CD4-positive, alpha-beta T cell treated with Interleukin-21 for 1 hour (primary cell): ENCODE results near the gene ELAVL1.

Source experiments
- DNase-seq: peaks from one replicate; pipeline ENCODE4 v3.0.0-alpha.2; 2020

The ELAVL1 gene

GRCh38 chr19:8020681-8021080 lies 15.2 kb upstream of the ELAVL1 start:
- no peak for DNase-seq

DNA sequence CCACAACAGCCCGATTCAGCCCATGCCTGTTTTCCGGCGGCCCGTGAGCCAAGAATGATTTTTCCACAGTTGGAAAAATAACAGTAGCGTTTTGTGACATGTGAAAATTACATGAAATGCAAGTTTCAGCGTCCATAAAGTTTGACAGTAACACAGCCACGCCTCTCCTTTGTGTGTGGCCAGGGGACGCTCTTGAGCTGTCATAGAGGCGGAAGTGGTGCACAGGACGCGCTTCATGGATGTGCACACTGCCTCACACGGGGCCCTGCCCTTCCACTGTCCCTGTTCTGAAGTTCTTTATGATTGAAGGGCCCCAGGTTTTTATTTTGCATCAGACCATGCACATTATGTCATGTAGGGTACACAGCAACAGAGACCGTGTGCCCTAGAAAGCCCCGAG lies 12.4 kb upstream of the ELAVL1 start:
- DNase-seq, result peak; percentile 50

DNA sequence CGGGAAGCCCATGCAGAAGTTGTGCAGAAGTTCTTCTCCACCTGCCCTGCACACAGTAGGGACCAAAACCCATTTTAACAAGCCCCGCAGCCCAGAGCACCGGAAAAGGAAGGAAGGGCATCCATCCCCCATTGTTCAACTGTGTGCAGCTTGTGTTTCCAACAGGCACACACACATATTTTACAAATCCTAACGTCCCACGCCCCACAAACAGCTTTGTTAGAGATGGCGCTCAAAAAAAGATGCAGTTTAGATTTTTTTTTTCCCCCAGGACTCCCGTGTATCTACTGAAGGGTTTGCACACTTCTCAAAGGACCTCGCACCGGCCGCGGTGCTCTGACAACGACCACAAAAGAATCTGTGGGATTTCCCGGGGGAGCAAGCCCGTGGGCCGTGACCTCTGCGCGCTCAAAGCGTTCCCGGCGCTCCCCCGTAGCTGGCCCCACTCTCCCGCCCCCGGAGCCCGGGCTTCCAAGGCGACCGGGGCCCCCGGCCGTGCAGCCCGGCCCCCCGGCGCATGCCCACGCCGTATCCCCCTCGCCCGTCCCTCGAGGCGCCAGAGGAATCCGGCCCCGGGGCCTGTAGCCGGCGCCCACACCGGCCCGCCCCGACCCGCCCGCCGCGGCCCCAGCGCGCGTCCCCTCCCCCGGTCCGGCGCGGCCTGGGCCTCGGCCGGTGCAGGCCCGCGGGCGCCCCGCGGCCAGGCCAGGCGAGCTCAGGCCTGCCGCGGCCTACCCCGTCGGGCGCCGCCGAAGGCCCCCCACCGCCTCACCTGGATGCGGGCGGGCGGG lies 523 bp downstream of the ELAVL1 start:
- DNase-seq, result peak; percentile 35

DNA sequence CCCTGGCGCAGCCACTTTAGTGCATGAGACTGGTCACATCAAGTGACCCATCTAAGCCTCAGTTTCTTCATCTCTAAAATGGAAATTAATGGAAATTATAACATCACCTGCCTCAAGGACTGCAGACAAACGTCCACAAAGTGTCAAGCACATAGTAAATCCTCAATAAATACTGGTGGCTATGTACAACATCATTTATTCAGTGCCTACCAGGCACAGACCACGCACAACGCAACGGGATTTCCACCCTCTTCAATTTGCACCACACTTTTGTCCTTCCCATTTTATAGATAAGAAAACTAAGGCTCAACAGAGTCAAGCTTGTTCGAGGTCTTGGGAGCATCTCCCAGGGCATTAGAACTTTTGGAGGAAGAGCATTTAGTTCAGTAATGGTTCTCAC lies 1.4 kb downstream of the ELAVL1 start:
- no peak for DNase-seq

DNA sequence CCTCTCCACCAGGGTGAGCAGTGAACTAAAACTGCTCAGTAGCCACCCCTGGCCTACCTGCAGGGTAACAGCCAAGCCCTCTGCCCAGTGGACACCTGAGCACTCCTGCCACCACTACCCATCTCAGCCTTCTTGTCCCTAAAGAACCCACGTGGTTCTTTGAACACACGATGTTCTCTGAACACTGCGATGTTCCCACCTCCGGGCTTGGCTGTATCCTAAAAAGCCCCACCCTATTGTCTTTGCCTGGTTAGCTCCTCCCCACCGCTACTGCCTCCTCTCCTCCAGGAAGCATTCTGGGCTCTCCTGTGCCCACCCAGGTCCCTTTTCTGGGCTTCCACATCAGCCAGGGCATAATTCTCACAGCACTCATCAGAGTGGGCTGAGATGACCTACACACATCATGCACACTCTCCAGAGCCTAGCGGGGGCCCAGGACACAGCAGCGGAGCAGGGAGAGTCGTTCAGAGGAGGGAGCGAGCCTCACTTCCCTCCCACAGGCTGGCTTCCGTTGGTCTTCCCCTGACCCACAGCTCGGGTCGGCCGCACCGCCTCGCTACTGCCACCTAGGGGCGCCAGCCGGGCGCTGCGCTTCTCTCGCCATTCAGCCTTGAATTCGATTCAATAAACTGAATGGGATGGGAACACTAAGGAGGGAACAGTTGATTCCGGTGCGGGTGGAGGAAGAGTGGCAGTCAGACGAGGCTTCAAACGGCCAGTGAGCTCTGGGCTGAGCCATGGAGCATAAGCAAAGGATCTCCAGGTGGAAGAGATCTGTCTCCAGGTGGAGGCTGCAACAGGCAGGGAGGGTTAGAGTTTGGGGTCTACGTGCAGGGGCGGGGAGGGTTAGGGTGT lies 3.2 kb downstream of the ELAVL1 start:
- DNase-seq, result peak; percentile 77

DNA sequence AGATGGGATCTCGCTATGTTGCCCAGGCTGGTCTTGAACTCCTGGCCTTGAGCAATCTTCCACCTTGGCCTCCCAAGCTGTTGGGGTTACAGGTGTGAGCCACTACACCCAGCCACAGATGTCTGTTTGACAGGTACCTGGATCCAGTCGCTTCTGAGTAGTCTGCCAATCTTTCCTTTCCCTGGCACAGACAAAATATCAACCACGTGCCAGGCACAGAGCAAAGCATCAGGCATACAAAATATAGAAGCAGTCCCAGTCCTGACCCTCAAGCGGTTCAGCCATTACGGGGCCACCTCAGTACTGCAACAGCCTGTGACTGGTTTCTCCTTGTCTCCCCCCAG lies 3.8 kb downstream of the ELAVL1 start:
- DNase-seq, result no peak

- DNase-seq, result no peak
Observed at GRCh38 chr19:8000298-8001038, 5.0 kb downstream of the ELAVL1 start.

GRCh38 chr19:7999376-7999775 lies 6.1 kb downstream of the ELAVL1 start:
- DNase-seq, result no peak

DNA sequence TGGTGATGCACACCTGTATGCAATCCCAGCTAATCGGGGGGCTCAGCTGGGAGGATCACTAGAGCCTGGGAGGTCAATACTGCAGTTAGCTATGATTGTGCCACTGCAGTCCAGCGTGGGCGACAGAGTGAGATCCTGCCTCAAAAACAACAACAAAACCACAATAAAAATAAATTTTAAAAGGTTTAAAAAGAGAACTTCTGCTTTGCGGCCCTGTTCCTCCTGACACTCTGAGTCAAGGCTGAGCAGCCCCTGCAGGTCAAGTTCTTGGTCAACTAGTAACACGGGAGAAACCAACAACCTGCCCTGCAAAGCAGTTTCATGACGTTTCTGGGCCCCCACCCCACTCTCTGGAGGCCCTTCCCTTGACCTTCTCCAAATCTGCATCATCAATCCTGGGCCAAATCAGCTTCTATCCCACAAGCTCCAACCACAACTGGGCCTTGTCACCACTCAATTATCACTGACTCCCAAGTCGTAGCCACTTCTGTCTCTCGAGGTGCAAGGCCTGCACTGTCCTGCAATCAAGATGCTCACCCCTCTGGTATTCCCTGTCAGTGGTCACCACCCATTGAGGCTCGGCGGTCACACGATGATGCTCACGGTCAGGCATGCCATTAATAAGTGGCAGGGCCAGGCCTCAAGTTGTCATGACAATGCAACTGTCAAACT lies 7.5 kb downstream of the ELAVL1 start:
- no peak for DNase-seq

DNA sequence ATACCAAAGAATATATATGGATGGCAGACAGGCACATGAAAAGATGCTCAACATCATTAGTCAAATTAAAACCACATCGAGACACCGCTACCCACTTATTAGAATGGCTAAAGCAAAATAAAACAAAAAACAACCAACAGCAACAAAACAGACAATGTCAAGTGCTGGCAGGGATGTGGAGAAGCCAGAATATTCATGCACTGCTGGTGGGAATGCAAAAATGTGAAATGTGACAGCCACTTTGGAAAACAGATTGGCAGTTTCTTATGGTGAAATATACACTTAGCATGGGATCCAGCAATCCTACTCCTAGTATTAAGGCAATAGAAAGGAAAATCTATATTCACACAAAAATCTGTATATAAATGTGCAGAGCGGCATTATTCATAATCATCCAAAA lies 8.6 kb downstream of the ELAVL1 start:
- DNase-seq, result no peak

DNA sequence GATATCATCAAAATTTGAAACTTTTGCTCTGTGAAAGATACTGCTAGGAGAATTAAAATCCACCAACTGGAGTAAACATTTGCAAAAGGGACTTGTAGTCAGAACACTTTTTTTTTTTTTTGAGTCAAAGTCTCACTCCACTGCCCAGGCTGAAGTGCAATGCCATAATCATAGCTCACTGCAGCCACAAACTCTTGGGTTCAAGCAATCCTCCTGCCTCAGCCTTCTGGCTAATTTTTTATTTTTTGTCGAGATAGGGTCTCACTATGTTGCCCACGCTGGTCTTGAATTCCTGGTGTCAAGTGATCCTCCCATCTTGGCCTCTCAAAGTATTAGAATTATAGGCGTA lies 9.7 kb downstream of the ELAVL1 start:
- no peak for DNase-seq

GRCh38 chr19:7994928-7995809 lies 10.3 kb downstream of the ELAVL1 start:
- no peak for DNase-seq

GRCh38 chr19:7994114-7994513 lies 11.3 kb downstream of the ELAVL1 start:
- no peak for DNase-seq

DNA sequence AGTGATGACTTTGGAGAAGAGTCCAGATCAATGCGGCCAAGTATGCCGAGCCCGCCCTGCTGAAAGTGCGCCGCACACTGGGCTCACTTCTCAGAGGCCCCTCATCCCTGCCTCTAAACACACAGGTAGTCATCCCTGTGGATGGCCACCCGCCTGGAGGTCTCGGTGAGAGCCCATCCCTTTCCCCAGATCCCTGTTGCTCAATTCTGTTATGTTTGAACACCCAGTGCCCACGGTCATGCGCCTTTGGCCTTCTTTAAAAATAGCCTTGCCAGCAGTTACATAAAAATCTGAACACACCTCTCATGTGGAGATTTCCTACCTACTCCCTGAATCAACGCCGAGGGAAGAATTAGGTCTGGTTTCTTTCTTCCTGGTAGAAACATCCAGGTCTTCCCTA lies 11.9 kb downstream of the ELAVL1 start:
- DNase-seq, result no peak

DNA sequence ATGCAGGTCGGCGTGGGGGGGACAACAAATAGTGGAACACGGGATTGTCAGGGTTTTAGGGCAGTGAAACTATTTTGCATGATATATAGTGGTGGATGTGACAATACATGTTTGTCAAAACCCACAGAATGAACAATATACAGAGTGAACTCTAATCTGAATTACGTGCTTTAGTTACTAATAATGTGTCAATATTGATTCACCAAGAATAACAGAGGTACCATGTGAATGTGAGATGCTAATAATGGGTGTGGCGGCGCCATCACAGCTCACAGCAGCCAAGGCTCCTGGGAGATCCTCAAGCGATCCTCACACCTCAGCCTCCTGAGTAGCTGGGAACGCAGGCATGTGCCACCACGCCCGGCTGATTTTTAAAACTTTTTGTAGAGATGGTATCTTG lies 12.9 kb downstream of the ELAVL1 start:
- no peak for DNase-seq

GRCh38 chr19:7989071-7989575 lies 16.3 kb downstream of the ELAVL1 start:
- DNase-seq, result no peak

- DNase-seq, result no peak
Observed at GRCh38 chr19:7988307-7988706, 17.1 kb downstream of the ELAVL1 start.

DNA sequence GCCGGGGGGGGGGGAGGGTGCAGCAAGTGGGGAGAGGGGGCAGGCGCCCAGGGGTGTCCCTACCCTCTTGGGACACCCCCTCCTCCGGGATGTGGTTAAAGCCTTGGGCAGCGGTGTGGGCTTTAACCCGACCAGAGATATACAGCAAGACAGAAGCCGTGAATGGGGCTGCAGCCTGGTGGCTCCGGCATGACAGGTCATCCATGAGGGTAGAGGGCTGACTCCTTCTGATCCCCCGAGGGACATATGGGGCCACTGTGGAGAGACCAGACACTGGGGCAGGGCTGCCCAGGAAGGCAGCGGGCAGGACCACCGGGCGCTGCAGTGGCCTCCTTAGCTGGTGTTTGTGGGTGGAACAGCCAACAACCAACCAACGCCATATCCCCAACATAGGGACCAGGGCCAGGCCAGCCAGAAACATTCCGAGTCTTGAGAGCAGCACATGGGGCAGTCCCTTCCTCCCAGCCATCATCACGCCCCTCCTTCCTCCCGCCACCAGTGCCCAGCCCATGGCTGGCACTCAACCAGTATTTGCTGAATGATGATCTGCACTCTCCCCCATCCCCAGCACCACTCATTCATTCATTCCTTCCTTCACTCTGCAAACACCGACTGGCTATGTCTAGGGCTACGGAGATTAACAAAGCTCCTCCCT lies 18.2 kb downstream of the ELAVL1 start:
- DNase-seq, result no peak

DNA sequence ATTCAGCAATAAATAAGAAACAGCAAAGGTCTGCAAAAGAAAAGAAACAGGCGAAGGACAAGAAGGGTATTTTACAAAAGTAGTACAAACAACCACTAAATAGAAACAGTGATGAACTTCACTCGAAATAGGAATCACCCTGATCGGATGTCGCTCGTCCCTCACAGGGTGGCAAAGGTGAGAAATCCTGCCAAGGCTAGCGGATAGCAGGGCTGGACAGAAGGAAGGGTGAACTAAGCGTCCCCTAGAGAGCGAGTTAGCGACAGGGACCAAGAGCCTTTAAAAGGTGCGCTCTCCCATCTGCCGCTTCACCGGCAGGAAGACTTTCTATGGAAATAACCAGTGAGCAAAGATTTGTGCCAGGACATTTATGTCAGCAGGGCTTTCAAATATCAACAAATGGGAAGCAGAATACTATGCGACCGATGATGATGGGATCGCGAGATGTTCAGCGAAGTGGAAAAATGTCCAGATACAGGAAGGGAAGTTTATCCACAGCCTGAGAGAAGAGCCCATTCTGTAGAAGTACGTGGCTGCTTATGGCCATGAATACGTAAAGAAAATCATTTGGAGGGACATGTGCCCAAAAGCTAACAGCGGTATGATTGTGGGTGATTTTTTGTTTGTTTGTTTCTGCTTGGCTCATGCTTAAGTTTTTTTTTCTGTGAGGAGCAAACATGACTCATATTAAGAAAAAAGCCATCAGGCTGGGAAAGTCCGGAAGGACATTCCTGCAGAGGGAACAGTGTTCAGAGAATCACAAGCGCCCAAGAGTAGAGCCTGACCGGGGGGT lies 18.9 kb downstream of the ELAVL1 start:
- no peak for DNase-seq

DNA sequence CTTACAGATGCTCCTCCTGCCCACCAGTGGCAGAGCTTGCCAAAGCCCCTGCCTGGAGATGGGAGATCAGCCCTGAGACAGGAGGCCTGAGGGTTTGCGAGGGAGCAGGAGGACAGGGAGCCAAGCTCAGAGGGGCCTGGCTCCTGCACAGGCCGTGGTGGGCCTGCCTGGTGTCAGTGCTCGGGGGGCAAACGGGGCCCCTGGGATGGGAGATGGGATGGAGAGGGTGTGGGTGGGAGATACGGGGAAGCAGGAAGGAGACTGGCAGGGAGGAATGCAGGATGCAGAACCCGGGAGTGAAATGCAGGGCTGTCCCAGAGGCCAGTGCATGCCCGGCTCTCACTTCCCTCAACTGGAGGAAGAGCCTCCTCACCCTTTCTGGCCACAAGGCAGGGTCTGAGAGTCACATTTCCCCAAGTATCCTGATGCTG lies 19.9 kb downstream of the ELAVL1 start:
- DNase-seq, result no peak
